HEK293 (cell line): ENCODE results near the gene TMEM35B.
A peak's percentile ranks its signal among the peaks of the same experiment; 100 is the strongest.

Experiments used
- BCL11B ChIP-seq: fragments of 450-650 bp; formaldehyde crosslinking; IDR thresholded peaks from 2 replicates; pipeline ENCODE4 v1.5.1; 2016; ENCODE audit warnings: low read depth, missing biosample characterization, missing genetic modification characterization
- HOXA7 ChIP-seq: sonication (generic); formaldehyde crosslinking; IDR thresholded peaks from 2 replicates; pipeline ENCODE4 v1.8.1; 2022; ENCODE audit warnings: missing genetic modification reagents, borderline replicate concordance
- SCRT2 ChIP-seq: fragments of 450-650 bp; formaldehyde crosslinking; IDR thresholded peaks from 2 replicates; pipeline ENCODE4 v1.5.1; 2016; ENCODE audit warnings: missing biosample characterization, missing genetic modification characterization
- SP7 ChIP-seq: fragments of 450-650 bp; formaldehyde crosslinking; IDR thresholded peaks from 2 replicates; pipeline ENCODE4 v1.5.1; 2016; ENCODE audit warnings: missing biosample characterization, missing genetic modification characterization
- YY1 ChIP-seq: fragments of 450-650 bp; formaldehyde crosslinking; IDR thresholded peaks from 2 replicates; pipeline ENCODE4 v1.5.1; 2018; ENCODE audit warnings: missing biosample characterization, missing genetic modification characterization
- ZEB2 ChIP-seq: fragments of 450-650 bp; formaldehyde crosslinking; IDR thresholded peaks from 2 replicates; pipeline ENCODE4 v1.5.1; 2016; ENCODE audit warnings: missing biosample characterization, missing genetic modification characterization
- ZFHX2 ChIP-seq: fragments of 450-650 bp; formaldehyde crosslinking; conservative IDR thresholded peaks from 2 replicates; pipeline ENCODE4 v1.5.1; 2016; ENCODE audit warnings: missing biosample characterization, missing genetic modification characterization
- ZFP3 ChIP-seq: fragments of 450-650 bp; formaldehyde crosslinking; IDR thresholded peaks from 2 replicates; pipeline ENCODE4 v1.5.1; 2016; ENCODE audit warnings: low read depth, missing biosample characterization, missing genetic modification characterization
- ZFP41 ChIP-seq: fragments of 450-650 bp; formaldehyde crosslinking; IDR thresholded peaks from 2 replicates; pipeline ENCODE4 v1.5.1; 2016; ENCODE audit warnings: missing biosample characterization, missing genetic modification characterization, borderline replicate concordance
- ZIC2 ChIP-seq: fragments of 450-650 bp; formaldehyde crosslinking; IDR thresholded peaks from 2 replicates; pipeline ENCODE4 v1.5.1; 2016; ENCODE audit warnings: missing biosample characterization, missing genetic modification characterization
- ZNF223 ChIP-seq: fragments of 450-650 bp; formaldehyde crosslinking; IDR thresholded peaks from 2 replicates; pipeline ENCODE4 v1.5.1; 2016; ENCODE audit warnings: missing biosample characterization, missing genetic modification characterization
- ZNF239 ChIP-seq: fragments of 450-650 bp; formaldehyde crosslinking; IDR thresholded peaks from 2 replicates; pipeline ENCODE4 v1.5.1; 2016; ENCODE audit warnings: missing biosample characterization, missing genetic modification characterization
- ZNF280D ChIP-seq: fragments of 450-650 bp; formaldehyde crosslinking; IDR thresholded peaks from 2 replicates; pipeline ENCODE4 v1.5.1; 2016; ENCODE audit warnings: missing biosample characterization, missing genetic modification characterization
- ZNF341 ChIP-seq: fragments of 450-650 bp; formaldehyde crosslinking; IDR thresholded peaks from 2 replicates; pipeline ENCODE4; 2016; ENCODE audit warnings: low read depth, missing biosample characterization, missing genetic modification characterization
- ZNF37A ChIP-seq: fragments of 450-650 bp; IDR thresholded peaks from 2 replicates; pipeline ENCODE4 v1.5.1; 2018; ENCODE audit warnings: missing biosample characterization, missing genetic modification characterization
- ZNF530 ChIP-seq: fragments of 450-650 bp; formaldehyde crosslinking; IDR thresholded peaks from 2 replicates; pipeline ENCODE4 v1.5.1; 2016; ENCODE audit warnings: low read depth, missing biosample characterization, missing genetic modification characterization
- ZNF561 ChIP-seq: fragments of 450-650 bp; IDR thresholded peaks from 2 replicates; pipeline ENCODE4 v1.5.1; 2018; ENCODE audit warnings: missing biosample characterization, missing genetic modification characterization, borderline replicate concordance
- ZNF626 ChIP-seq: fragments of 450-650 bp; sonication (Bioruptor Pico); formaldehyde crosslinking; IDR thresholded peaks from 2 replicates; pipeline ENCODE4 v1.5.1; 2018; ENCODE audit warnings: missing biosample characterization, missing genetic modification characterization, inconsistent platforms
- ZNF664 ChIP-seq: fragments of 450-650 bp; formaldehyde crosslinking; IDR thresholded peaks from 2 replicates; pipeline ENCODE4 v1.5.1; 2016; ENCODE audit warnings: missing biosample characterization, missing genetic modification characterization
- ZNF670 ChIP-seq: fragments of 450-650 bp; formaldehyde crosslinking; IDR thresholded peaks from 2 replicates; pipeline ENCODE4 v1.5.1; 2016; ENCODE audit warnings: missing biosample characterization, missing genetic modification characterization, low read depth
- ZNF76 ChIP-seq: fragments of 450-650 bp; formaldehyde crosslinking; IDR thresholded peaks from 2 replicates; pipeline ENCODE4; 2016; ENCODE audit warnings: low read depth, missing biosample characterization, missing genetic modification characterization, borderline replicate concordance
- ZNF843 ChIP-seq: fragments of 450-650 bp; formaldehyde crosslinking; IDR thresholded peaks from 2 replicates; pipeline ENCODE4 v1.5.1; 2016; ENCODE audit warnings: missing biosample characterization, missing genetic modification characterization
- ZSCAN30 ChIP-seq: fragments of 450-650 bp; IDR thresholded peaks from 2 replicates; pipeline ENCODE4 v1.5.1; 2018; ENCODE audit warnings: missing biosample characterization, mild to moderate bottlenecking, missing genetic modification characterization, moderate library complexity
- TF ChIP-seq, protein P1 (sequence below): fragments of 450-650 bp; formaldehyde crosslinking; IDR thresholded peaks from 2 replicates; pipeline ENCODE4 v1.5.1; 2016; ENCODE audit warnings: missing biosample characterization, missing genetic modification characterization
- TF ChIP-seq, protein P2 (sequence below): fragments of 450-650 bp; formaldehyde crosslinking; IDR thresholded peaks from 2 replicates; pipeline ENCODE4 v1.5.1; 2016; ENCODE audit warnings: missing biosample characterization, missing genetic modification characterization
- TF ChIP-seq, protein P3 (sequence below): fragments of 450-650 bp; formaldehyde crosslinking; optimal IDR thresholded peaks from 2 replicates; pipeline ENCODE3; 2016; ENCODE audit warnings: missing biosample characterization, mild to moderate bottlenecking, missing genetic modification characterization
- TF ChIP-seq, protein P4 (sequence below): fragments of 450-650 bp; formaldehyde crosslinking; IDR thresholded peaks from 2 replicates; pipeline ENCODE4 v1.5.1; 2016; ENCODE audit warnings: missing biosample characterization, missing genetic modification characterization

TMEM35B gene

GRCh38 chr1:34984793-34985608 lies at the start of gene TMEM35B (continued):
- TF ChIP-seq ZIC2 (tag by site-specific recombination), result peak; percentile 70
- peak; percentile 21; the same call in 1 of the 2 replicates for TF ChIP-seq ZNF843 (tag by site-specific recombination)
- TF ChIP-seq ZFP3 (tag by site-specific recombination), result no peak
- TF ChIP-seq ZNF561 (tag by site-specific recombination), result peak; percentile 66; the same call in 1 of the 2 replicates
- TF ChIP-seq ZEB2 (tag by site-specific recombination), result peak; percentile 67
- no peak for TF ChIP-seq ZFP41 (tag by site-specific recombination)
- no peak for TF ChIP-seq BCL11B
- no peak for TF ChIP-seq ZNF37A (tag by site-specific recombination)
- peak; percentile 66; the same call in 1 of the 2 replicates for TF ChIP-seq SP7 (tag by site-specific recombination)
- no peak for TF ChIP-seq ZNF664 (tag by site-specific recombination)
- TF ChIP-seq, protein P1, sequence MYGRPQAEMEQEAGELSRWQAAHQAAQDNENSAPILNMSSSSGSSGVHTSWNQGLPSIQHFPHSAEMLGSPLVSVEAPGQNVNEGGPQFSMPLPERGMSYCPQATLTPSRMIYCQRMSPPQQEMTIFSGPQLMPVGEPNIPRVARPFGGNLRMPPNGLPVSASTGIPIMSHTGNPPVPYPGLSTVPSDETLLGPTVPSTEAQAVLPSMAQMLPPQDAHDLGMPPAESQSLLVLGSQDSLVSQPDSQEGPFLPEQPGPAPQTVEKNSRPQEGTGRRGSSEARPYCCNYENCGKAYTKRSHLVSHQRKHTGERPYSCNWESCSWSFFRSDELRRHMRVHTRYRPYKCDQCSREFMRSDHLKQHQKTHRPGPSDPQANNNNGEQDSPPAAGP (tag by site-specific recombination), result no peak
- TF ChIP-seq ZNF239 (tag by site-specific recombination), result no peak
- no peak for TF ChIP-seq ZNF280D (tag by site-specific recombination)
- TF ChIP-seq ZNF530 (tag by site-specific recombination), result no peak
- peak; percentile 77 for TF ChIP-seq YY1 (tag by site-specific recombination)
- peak; percentile 75 for TF ChIP-seq SCRT2 (tag by site-specific recombination)
- peak; percentile 15; the same call in 1 of the 2 replicates for TF ChIP-seq ZNF341 (tag by site-specific recombination)
- TF ChIP-seq ZFHX2 (tag by site-specific recombination), result peak; percentile 75
- no peak for TF ChIP-seq ZNF626
- TF ChIP-seq ZNF76 (tag by site-specific recombination), result no peak
- TF ChIP-seq ZNF670 (tag by site-specific recombination), result no peak
- TF ChIP-seq, protein P2, sequence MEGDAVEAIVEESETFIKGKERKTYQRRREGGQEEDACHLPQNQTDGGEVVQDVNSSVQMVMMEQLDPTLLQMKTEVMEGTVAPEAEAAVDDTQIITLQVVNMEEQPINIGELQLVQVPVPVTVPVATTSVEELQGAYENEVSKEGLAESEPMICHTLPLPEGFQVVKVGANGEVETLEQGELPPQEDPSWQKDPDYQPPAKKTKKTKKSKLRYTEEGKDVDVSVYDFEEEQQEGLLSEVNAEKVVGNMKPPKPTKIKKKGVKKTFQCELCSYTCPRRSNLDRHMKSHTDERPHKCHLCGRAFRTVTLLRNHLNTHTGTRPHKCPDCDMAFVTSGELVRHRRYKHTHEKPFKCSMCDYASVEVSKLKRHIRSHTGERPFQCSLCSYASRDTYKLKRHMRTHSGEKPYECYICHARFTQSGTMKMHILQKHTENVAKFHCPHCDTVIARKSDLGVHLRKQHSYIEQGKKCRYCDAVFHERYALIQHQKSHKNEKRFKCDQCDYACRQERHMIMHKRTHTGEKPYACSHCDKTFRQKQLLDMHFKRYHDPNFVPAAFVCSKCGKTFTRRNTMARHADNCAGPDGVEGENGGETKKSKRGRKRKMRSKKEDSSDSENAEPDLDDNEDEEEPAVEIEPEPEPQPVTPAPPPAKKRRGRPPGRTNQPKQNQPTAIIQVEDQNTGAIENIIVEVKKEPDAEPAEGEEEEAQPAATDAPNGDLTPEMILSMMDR (tag by site-specific recombination), result peak; percentile 82
- TF ChIP-seq, protein P3, sequence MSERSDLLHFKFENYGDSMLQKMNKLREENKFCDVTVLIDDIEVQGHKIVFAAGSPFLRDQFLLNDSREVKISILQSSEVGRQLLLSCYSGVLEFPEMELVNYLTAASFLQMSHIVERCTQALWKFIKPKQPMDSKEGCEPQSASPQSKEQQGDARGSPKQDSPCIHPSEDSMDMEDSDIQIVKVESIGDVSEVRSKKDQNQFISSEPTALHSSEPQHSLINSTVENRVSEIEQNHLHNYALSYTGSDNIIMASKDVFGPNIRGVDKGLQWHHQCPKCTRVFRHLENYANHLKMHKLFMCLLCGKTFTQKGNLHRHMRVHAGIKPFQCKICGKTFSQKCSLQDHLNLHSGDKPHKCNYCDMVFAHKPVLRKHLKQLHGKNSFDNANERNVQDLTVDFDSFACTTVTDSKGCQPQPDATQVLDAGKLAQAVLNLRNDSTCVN (tag by site-specific recombination), result peak; percentile 70
- TF ChIP-seq, protein P4, sequence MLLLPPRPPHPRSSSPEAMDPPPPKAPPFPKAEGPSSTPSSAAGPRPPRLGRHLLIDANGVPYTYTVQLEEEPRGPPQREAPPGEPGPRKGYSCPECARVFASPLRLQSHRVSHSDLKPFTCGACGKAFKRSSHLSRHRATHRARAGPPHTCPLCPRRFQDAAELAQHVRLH (tag by site-specific recombination), result peak; percentile 83
- TF ChIP-seq ZSCAN30, result 0 out of 2 replicates have a peak, but pooled peaks have one; percentile 6
- TF ChIP-seq HOXA7 (CRISPR knock-in tag), result no peak
- TF ChIP-seq ZNF223 (tag by site-specific recombination), result 0 out of 2 replicates have a peak, but pooled peaks have one; percentile 43
